Neural cell (in vitro differentiated cells): ENCODE measurements around the gene HSH2D.

Source experiments
- EP300 ChIP-seq: fragments of 450-650 bp; conservative IDR thresholded peaks from 2 replicates; pipeline ENCODE4 v1.6.1; 2014; ENCODE audit warnings: antibody characterized with exemption, mild to moderate bottlenecking, moderate library complexity; ENCODE audit not compliant: poor library complexity, severe bottlenecking
- EZH2 ChIP-seq: fragments of 200-600, 300-800 bp; shearing (Covaris generic), sonication (generic); IDR thresholded peaks from 2 replicates; pipeline ENCODE4 v1.6.1; 2014; ENCODE audit warnings: antibody characterized with exemption, low read length, borderline replicate concordance, mild to moderate bottlenecking; ENCODE audit not compliant: insufficient read depth, poor library complexity, severe bottlenecking
- RAD21 ChIP-seq: fragments of 450-650 bp; conservative IDR thresholded peaks from 2 replicates; pipeline ENCODE4 v1.6.1; 2014; ENCODE audit warnings: antibody characterized with exemption, mild to moderate bottlenecking, moderate library complexity

DNA sequence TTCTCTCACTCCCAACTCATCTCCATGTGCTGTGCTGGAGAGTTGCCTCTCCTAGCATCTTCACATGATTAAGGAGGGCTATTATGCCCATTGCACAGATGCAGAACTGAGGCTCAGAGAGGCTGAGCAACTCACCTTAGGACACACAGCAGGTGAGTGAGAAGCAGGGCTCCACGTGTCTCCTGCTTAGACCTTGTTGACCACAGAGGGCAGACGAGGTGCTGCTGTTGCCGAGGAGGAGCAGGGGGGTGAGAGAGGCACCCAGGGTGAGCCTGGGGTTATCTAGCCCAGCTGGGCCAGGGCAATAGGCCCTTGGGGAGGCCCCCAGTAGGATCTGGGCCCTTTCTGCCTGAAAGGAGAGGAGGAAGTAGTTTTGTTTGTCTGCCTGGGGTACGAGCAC is 2.4 kb upstream of the HSH2D start:
- TF ChIP-seq EZH2 (no peak), RAD21 (no peak), EP300 (no peak)
